GM23338 (cell line): Measurements from ENCODE around the gene CLSTN2. TPM values are rescaled to one million over a fixed set of nuclear protein-coding genes. Genes with fewer than 3 reads are reported as not detected.
A peak's percentile ranks its signal among the peaks of the same experiment; 100 is the strongest.

Source experiments
- ATAC-seq: fragments of 200-7000 bp; cut with Tn5 transposase; 3 replicates; pipeline ENCODE4 v1.9.1; 2020
- DNase-seq: peaks from one replicate; pipeline ENCODE4 v3.0.0-alpha.2; 2015; ENCODE audit warnings: low spot score
- H2AFZ ChIP-seq: fragments of 200-600 bp; sonication (generic); 2 replicates; pipeline ENCODE4 v1.8.0; 2016; ENCODE audit warnings: antibody characterized with exemption, mild to moderate bottlenecking, moderate library complexity
- H3F3A ChIP-seq: fragments of 200-600 bp; sonication (generic); replicated peaks from 2 replicates; pipeline ENCODE4 v1.8.0; 2017; ENCODE audit warnings: antibody characterized with exemption, mixed run types, low read depth
- H3K27ac ChIP-seq: fragments of 200-600 bp; sonication (generic); 2 replicates; pipeline ENCODE4 v1.6.1; 2016; ENCODE audit warnings: low read depth
- H3K27me3 ChIP-seq: fragments of 200-600 bp; sonication (generic); 2 replicates; pipeline ENCODE4 v1.8.0; 2016; ENCODE audit warnings: mild to moderate bottlenecking, mixed run types, moderate library complexity; ENCODE audit not compliant: insufficient read depth
- H3K36me3 ChIP-seq: fragments of 200-600 bp; sonication (generic); 2 replicates; pipeline ENCODE4 v1.8.0; 2016; ENCODE audit warnings: mild to moderate bottlenecking; ENCODE audit not compliant: insufficient read depth
- H3K4me1 ChIP-seq: fragments of 200-600 bp; sonication (generic); 2 replicates; pipeline ENCODE4 v1.8.0; 2016; ENCODE audit warnings: mild to moderate bottlenecking, moderate library complexity; ENCODE audit not compliant: insufficient read depth
- H3K4me2 ChIP-seq: fragments of 200-600 bp; sonication (generic); 2 replicates; pipeline ENCODE4 v1.7.1; 2017; ENCODE audit warnings: mixed run types
- H3K4me3 ChIP-seq: fragments of 200-600 bp; sonication (generic); 2 replicates; pipeline ENCODE4 v1.6.1; 2016; ENCODE audit warnings: mixed run types
- H3K79me2 ChIP-seq: fragments of 200-600 bp; sonication (generic); replicated peaks from 2 replicates; pipeline ENCODE4 v1.8.0; 2017; ENCODE audit warnings: mild to moderate bottlenecking; ENCODE audit not compliant: insufficient read depth
- H3K9me2 ChIP-seq: fragments of 200-600 bp; sonication (generic); 2 replicates; pipeline ENCODE4 v1.8.0; 2017; ENCODE audit not compliant: insufficient read depth
- H4K20me1 ChIP-seq: fragments of 200-600 bp; sonication (generic); replicated peaks from 2 replicates; pipeline ENCODE4 v1.8.0; 2017; ENCODE audit warnings: mild to moderate bottlenecking; ENCODE audit not compliant: insufficient read depth
- H3K27ac Mint-ChIP-seq: 2 replicates; pipeline ENCODE4 v1.8.0; 2020; ENCODE audit warnings: inconsistent platforms, mild to moderate bottlenecking, moderate library complexity, mixed read lengths
- H3K27me3 Mint-ChIP-seq: 3 replicates; pipeline ENCODE4 v1.8.0; 2022; ENCODE audit warnings: low read depth, mild to moderate bottlenecking, moderate library complexity, mixed read lengths, inconsistent platforms; ENCODE audit not compliant: insufficient read depth, poor library complexity
- H3K36me3 Mint-ChIP-seq: 3 replicates; pipeline ENCODE4 v1.8.0; 2021; ENCODE audit warnings: low read depth, mild to moderate bottlenecking, inconsistent platforms, moderate library complexity, mixed read lengths
- H3K4me1 Mint-ChIP-seq: 3 replicates; pipeline ENCODE4 v1.8.0; 2020; ENCODE audit warnings: mild to moderate bottlenecking, inconsistent platforms, mixed read lengths
- H3K4me3 Mint-ChIP-seq: 3 replicates; pipeline ENCODE4 v1.8.0; 2021; ENCODE audit warnings: moderate library complexity, mild to moderate bottlenecking, inconsistent platforms, mixed read lengths
- H3K9me3 Mint-ChIP-seq: 3 replicates; pipeline ENCODE4 v1.8.0; 2020; ENCODE audit warnings: moderate library complexity, mild to moderate bottlenecking, inconsistent platforms, mixed read lengths
- CREB1 ChIP-seq: fragments of 250-450 bp; sonication (Bioruptor Pico); IDR thresholded peaks from 2 replicates; pipeline ENCODE4 v1.5.0; 2020; ENCODE audit warnings: low read depth, mild to moderate bottlenecking, moderate library complexity
- CTCF ChIP-seq, 2 experiments: fragments of 200-600 bp in 1 of 2; sonication (generic) in 1 of 2; conservative IDR thresholded peaks; 2 replicates each; pipeline versions ENCODE4 v1.5.1 to v1.6.1; 2016 to 2017; ENCODE audit warnings: antibody characterized with exemption in 2 of 2, low read depth in 2 of 2, mild to moderate bottlenecking in 2 of 2, moderate library complexity in 1 of 2
- ETS1 ChIP-seq: IDR thresholded peaks from 2 replicates; pipeline ENCODE4 v1.6.1; 2016; ENCODE audit warnings: antibody characterized with exemption
- REST ChIP-seq: IDR thresholded peaks from one replicate; pipeline ENCODE4 v1.6.1; 2018; ENCODE audit warnings: antibody characterized with exemption; ENCODE audit not compliant: unreplicated experiment
- STAT1 ChIP-seq: IDR thresholded peaks from one replicate; pipeline ENCODE4 v1.6.1; 2016; ENCODE audit warnings: antibody characterized with exemption; ENCODE audit not compliant: unreplicated experiment
- ZNF114 ChIP-seq: fragments of 250-450 bp; sonication (Bioruptor Pico); IDR thresholded peaks from 2 replicates; pipeline ENCODE4 v1.5.0; 2020; ENCODE audit warnings: mild to moderate bottlenecking, moderate library complexity
- polyA plus RNA-seq: library from polyadenylated mRNA; unstranded; fragments of >200 nt; fragmentation: Nextera tagmentation; extraction: Ambion mirVana; gene quantifications from 2 replicates; pipeline ENCODE4 v1.2.1, GENCODE V29; 2016
- total RNA-seq: library from RNA; depleted of rRNA; stranded (reverse); fragments of >200 nt; shearing (Covaris generic); gene quantifications from 2 replicates; pipeline ENCODE4 v1.2.3, GENCODE V29; 2014

The CLSTN2 gene
- total and polyA plus RNA-seq, 2 experiments from 2014 or later, result 0.11 to 0.83 TPM

- TF ChIP-seq CTCF (conservative IDR thresholded peaks at IDR 0.05; ENCODE audit: low read depth in 2 of 2), result 0 out of 4 replicates have a peak, but pooled peaks of 1 of the 2 experiments have one; percentile 3
- TF ChIP-seq STAT1, result no peak
- no peak for TF ChIP-seq REST
Measured at GRCh38 chr3:140449413-140450256, 514.6 kb downstream of the CLSTN2 start (continued).

GRCh38 chr3:140453750-140454149, 518.8 kb downstream of the CLSTN2 start:
- no peak overlapping the region for H2AFZ ChIP-seq
- Mint-ChIP-seq H3K9me3 (no peaks in the 10 kb centered on the region), H3K27ac (no peak overlapping the region), H3K4me1 (no peaks in the 10 kb centered on the region), H3K27me3 (no peaks in the 10 kb centered on the region), H3K36me3 (no peaks in the 10 kb centered on the region), H3K4me3 (no peak overlapping the region)
- ATAC-seq (no peak), DNase-seq (no peak)
- H3K27me3 ChIP-seq, result no peaks in the 10 kb centered on the region
- H3K27ac ChIP-seq, result no peak overlapping the region
- no peaks in the 10 kb centered on the region for H3K36me3 ChIP-seq
- no peaks in the 10 kb centered on the region for H3K79me2 ChIP-seq
- no peaks in the 10 kb centered on the region for H4K20me1 ChIP-seq
- no peak overlapping the region for H3K4me3 ChIP-seq
- no peaks in the 10 kb centered on the region for H3F3A ChIP-seq
- no peak overlapping the region for H3K4me2 ChIP-seq
- H3K4me1 ChIP-seq, result no peaks in the 10 kb centered on the region
- H3K9me2 ChIP-seq, result peaks cover 7% of the 10 kb centered on the region; the same call in 1 of the 2 replicates
- TF ChIP-seq ETS1, result no peak
- no peak for TF ChIP-seq CREB1 (CRISPR knock-in tag)
- TF ChIP-seq REST, result no peak
- TF ChIP-seq ZNF114, result no peak
